Measurements from ENCODE around the gene KLHL17. TPM values are rescaled to one million over a fixed set of nuclear protein-coding genes. Genes with fewer than 3 reads are reported as not detected.

The KLHL17 gene
- total RNA-seq, 4 donors from 2014 or later = 4.4 to 10.0 (median 5.0) TPM

DNA sequence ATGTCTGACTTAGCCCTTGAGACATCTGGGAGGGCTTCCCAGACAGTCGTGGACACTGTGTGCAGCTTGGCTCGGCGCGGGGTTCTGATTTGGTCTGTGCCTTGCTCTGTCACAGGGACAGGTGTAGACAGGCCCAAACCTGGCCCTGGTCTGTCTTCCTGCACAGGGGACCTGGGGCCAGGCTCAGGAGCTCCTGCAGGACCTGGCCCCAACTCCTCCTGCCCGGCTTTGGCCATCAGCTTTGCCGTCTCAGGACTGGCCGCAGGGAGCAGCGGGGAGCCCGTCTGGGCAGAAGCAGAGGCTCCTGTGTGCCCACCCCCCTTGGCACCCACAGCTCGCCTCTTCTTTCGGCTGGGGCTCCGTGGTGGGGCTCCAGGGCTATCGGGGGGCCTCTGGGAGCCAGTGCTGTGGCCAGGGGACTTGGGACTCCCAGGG lies 19.8 kb downstream of the KLHL17 start:
- TF ChIP-seq CTCF (IDR thresholded peaks at IDR 0.05; ENCODE audit: low read depth) = no peak

GRCh38 chr1:980602-981395 lies 20.4 kb downstream of the KLHL17 start:
- no peak for TF ChIP-seq CTCF (IDR thresholded peaks at IDR 0.05; ENCODE audit: low read depth)

DNA sequence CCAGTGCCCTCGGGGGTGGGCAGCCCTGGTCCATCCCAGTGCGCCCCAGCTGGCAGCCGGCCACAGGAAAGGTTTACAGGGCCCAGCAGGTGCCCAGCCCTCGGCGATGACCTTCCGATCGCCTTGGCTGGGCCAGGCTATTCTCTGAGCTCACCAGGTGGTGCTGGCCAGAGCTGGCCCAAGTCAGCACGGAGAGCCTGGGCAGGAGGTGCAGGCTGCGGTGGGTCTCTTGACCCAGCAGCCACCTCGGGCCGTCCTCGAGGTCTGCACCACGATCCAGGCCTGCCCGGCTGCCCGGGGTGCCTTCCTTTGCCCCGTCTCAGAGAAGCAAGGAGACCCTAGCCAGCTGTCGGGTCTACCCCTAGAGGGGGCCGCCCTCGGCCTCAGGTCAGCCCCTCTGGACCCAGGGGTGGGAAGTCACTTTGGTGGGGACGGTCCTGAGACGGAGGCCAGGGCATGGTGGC lies 21.1 kb downstream of the KLHL17 start:
- TF ChIP-seq CTCF (IDR thresholded peaks at IDR 0.05; ENCODE audit: low read depth) = no peak

DNA sequence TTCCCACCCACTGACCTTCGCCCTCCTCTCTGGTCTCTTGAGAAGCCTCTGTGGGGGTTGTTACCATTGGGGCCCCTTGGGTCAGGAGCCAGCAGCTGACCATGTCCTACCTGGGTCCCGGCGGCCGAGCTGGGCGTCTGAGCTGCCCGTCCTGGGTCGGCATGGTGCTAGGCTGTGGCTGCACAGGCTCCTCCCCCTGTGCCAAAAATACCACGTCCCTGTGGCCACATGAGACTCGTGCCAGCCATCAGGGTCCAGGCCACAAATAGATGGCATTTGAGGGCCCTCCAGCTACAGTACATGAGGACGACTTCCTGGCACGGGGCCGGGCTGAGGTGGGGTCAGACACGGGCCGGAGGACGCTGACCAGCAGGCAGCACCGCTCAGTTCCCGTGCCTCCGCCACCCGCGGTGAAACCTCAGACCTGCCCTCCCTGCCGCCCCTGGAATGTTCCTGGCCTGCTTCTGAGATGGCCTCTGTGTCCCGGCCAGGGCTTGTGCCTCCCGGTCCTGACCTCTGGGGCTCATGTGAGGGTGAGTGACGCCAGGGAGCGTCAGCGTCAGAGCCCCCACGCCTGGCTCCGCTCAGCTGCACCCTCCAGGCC lies 21.7 kb downstream of the KLHL17 start, which contains the start of gene PERM1:
PERM1 (minus strand) TSS at position 139 of the 604 bp plus-strand sequence. CDS start 1,064 bp downstream, outside the sequence.
- TF ChIP-seq CTCF (IDR thresholded peaks at IDR 0.05; ENCODE audit: low read depth) = no peak

- no peak for TF ChIP-seq CTCF (IDR thresholded peaks at IDR 0.05; ENCODE audit: low read depth)
Measured at GRCh38 chr1:982765-983436, 22.5 kb downstream of the KLHL17 start.

DNA sequence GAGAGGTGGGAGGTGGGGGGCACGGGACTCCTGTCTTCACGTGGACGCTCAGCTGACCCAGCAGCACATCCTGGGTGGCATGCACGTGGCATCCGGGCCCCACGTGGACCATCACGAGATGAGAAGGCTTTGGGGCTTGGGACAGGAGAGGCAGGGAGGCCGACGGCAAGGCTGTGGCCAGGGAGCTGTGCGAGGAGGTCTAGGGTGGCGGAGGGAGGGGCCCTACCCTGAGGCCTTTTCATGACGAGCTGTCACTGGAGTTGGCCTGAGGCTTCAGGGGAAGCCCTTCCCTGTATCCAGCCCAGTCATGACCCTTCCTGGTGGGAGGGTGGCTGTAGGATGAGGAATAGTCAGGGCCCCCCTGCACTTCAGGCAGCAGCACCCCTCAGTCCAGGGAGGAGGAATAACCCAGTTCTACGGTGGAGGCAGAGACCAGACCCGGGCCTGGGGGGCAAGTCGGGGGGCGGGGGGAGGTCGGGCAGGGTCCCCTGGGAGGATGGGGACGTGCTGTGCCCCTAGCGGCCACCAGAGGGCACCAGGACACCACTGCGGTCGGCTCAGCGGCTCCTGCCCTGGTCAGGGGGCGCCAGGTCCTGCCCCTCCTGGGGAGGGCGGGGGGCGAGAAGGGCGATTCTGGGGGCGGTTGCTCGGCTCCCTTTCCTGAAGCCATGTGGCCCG lies 23.6 kb downstream of the KLHL17 start:
- TF ChIP-seq CTCF (IDR thresholded peaks at IDR 0.05; ENCODE audit: low read depth) = no peak
